Stimulated activated CD4-positive, alpha-beta T cell treated with anti-CD3 and anti-CD28 coated beads, Interleukin-12 subunit alpha, Interleukin-12 subunit beta, amount 100 ng/mL, for 24 hours (primary cell): ENCODE results near the gene CKS2.

Experiments used
- DNase-seq, 2 experiments: peaks; one replicate each; pipeline ENCODE4 v3.0.0-alpha.2; 2020; ENCODE audit warnings: low read depth in 2 of 2

The CKS2 gene

DNA sequence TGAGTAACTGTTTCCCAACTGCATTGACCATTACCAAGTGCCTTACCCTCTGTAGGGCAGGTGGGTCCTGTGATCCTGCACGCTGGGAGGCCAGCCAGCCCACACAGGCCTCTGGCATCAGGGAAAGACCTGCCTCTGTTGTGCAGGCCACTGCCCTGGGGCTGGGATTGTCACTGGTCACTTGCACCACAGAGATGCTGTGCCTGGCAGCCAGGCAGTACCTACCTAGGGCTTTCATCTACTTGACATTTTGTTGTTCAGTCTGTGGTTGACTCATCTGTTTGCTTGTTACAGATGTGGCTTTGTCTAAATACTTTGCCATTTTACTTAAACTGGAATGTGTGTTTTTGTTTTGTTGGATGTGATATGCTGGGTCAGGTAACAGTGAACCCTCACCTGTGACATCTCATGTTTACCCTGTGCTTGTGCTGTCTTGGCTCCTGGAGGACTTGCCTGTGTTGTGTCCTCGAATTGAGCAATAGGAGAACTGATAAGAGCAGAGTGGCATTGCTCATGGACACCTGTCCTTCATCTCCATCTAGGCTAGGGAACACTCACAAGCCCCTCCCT lies 40.1 kb downstream of the CKS2 start:
- DNase-seq: no peak

DNA sequence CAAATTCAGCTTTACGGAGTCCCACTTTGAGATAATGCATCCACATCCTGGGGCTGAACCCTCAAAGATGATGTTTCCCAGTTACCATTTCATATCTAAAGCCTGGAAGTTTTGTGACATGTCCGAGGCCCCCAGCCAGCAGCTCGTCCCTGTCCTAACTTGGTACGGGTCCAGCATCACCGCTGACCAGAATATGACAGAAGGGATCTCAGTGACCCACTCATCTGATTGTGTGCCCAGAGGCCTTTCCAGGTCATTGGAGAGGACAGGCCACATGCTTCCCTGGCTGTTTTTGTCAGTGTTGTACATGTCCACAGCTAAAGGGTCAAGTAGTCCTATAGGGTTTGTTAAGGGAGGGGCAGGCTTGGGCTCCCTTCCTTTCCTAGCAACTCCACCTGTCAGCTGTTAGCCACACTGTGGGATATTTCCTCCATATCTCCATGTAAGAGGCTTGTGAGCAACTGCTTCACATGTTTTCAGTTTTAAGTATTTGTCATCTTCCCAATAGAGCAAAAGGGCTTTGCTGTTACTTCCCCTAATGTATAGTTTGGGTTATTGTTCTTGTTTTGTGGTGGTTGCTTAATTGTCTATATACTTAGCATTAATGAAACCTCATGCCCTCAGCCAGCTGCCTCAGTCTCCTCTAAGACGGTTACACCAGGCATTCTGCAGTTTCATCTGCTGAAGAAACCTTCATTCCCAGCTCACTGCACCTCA lies 40.7 kb downstream of the CKS2 start:
- DNase-seq: no peak

DNA sequence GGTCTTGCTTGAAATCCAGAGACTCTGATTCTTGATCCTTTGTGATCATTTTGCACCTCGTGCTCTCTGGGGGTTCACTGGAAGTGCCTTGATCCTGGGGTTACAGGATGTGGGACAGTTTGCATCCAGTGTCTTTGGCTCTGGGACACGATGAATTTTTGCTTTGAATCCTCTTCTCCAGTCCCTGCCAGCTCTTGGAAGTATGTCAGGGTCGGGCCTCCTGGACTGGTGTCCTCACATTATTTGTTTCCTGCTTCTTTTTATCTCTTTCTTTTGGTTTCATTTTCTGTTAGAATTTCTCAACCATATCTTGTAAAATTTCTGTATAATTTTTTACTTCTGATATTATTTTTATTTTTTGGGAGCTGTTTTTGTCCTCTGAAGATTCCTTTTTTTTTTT lies 41.5 kb downstream of the CKS2 start:
- DNase-seq: no peak

DNA sequence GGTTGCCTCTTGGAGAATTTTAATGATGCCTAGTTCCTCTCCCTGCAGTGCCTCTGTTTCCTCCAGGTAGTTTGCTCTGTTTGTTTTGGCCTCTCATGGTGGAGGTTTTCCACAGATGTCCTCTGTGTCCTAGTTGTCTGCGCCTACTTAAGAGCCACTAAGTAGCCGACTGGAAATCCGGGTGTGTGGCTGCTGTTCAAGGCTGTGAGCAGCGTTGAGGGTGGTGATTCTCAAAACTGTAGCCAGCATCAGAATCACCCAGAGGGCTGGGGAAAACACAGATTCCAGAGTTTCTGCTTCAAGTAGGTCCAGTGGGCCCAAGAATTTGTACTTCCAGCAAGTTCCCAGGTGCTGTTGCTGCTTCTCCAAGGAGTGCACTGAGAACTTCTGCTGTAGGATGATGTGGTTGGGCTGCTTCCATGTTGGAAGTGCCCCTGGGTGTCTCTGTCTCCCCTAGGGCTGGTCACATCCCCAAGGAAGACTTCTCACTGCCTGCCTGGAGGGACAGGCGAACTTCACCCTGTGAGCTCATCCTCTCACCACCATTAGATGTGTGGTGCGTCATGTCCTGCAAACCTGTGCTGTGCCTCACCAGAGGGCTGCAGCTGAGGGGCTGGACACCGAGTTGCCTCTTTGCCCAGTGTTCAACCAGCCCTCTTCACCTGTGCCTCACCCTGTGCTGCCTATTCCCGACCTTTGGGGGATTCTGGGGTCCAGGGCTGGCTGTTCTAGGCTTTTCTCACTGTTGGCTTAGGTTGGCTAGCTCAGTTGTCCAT lies 42.1 kb downstream of the CKS2 start:
- DNase-seq: no peak

DNA sequence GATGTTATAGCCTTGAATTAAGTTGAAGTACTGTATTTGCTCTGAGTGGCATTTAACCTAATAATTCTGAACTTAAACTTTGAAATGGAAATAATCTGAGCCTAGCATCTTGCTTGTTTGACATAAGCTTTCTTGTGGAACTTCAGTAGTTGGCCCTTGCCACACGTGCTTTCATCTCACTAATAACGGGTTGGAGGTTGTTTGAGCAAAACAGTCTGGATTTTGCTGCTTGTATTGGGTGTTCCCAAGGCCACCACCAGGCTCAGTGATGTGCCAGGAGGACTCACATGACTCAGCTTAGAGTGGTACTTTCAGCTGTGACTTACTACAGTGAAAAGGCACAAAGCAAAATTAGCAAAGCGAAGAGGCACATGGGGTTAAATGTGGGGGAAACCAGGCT lies 43.0 kb downstream of the CKS2 start:
- no peak for DNase-seq

DNA sequence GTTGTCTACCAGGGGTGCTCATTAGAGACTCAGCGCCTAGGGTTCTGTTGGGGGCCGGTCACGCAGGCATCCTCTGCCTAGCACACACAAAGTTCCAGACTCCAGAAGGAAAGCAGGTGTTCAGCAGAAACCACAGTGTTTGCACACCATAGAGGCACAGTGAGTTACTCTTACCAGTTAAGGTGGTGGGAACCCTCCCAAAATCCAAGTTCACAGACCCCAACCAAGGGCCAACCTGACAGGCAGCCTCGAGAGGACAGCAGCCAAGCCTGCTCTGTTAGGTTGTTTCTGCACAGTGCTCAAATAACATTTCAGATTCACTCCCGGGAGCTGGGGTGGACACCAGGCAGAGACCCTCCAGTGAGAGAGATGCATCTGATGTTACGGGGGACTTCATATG lies 43.5 kb downstream of the CKS2 start:
- no peak for DNase-seq

DNA sequence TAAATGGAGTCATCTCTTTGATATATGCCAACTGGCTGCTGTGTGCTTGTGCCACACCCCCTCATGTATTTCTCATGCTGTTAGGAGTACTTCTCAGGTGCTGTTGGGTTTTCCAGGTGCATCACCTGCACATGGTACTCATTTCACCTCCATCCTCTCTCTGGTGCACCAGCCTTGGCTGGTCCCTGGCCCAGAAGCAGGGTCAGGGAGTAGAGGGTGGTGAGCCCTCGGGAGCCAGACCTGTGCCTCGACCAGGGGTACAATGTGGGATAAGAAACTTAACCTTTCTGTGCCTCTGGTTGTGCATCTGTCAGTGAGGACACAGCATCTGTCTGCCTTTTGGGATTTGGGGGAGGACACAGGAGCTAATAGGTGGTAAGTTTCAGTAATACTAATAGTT lies 45.8 kb downstream of the CKS2 start:
- no peak for DNase-seq

DNA sequence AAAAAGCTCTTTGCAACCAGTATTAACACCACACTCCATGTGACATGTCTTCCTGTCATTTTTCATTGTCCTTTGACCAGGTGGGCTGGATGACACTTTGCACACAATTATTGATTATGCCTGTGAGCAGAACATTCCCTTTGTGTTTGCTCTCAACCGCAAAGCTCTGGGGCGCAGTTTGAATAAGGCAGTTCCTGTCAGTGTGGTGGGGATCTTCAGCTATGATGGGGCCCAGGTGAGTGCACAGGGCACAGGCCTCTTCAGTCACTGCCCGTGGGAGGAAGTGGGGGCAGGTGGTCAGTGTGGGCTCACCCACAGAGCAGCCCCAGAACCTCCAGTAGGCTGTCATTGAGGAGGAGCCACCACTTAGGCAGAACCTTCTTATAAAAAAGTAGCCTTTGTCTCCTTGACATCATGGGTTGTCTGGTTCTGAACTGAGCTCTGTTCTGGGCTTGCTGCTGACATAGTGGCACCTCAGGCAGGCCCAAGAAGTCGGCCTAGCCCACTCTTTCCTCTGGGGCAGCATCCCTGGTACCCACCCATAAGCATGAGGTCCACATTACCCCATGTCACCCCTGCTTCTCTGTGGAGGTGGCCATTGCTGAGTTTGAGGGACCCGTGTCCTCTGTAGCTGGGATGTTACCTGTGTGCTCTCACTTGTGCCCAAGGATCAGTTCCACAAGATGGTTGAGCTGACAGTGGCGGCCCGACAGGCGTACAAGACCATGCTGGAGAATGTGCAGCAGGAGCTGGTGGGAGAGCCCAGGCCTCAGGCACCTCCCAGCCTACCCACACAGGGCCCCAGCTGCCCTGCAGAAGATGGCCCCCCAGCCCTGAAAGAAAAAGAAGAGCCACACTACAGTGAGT lies 46.6 kb downstream of the CKS2 start:
- no peak for DNase-seq

DNA sequence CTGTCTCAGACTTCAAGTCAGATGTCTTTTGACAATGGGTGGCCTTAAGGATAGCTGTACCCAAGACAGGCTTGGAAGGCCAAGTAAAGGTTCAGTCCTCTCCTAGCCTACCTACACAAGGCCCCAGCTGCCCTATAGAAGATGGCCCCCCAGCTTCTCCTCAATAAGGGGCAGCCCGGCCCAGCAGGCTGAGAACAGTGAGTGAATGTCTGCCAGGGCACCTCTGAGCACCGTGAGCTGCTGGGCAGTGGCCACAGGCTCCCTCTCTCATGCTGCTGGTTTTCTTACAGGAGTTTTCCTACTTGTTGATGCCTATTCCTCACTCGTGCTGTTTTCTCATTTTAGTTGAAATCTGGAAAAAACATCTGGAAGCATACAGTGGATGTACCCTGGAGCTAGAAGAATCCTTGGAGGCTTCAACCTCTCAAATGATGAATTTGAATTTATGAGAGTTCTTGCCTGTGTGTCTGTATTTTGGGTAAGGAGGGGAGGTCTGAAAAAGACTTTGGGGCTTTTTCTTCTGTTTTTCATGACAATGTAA lies 47.5 kb downstream of the CKS2 start:
- no peak for DNase-seq

DNA sequence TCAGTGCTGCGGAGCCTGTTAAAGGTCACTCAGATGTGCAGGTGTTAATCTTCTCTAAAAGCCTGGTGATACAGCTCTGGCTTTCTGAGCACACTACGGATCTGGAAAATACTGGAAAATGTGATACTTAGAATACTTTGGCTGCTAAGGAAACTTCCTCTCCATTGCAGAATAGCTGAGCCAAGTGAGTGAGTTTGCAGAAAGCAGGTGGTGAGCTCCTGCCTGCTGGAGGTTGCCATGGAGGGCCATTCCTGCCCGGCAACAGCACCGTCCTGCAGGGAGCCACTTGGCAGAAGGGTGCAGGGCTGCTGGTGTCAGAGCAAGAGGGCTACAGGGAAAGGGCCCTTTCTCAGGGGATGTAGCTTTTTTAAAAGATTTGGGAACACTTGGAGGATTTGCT lies 48.0 kb downstream of the CKS2 start:
- DNase-seq: no peak

DNA sequence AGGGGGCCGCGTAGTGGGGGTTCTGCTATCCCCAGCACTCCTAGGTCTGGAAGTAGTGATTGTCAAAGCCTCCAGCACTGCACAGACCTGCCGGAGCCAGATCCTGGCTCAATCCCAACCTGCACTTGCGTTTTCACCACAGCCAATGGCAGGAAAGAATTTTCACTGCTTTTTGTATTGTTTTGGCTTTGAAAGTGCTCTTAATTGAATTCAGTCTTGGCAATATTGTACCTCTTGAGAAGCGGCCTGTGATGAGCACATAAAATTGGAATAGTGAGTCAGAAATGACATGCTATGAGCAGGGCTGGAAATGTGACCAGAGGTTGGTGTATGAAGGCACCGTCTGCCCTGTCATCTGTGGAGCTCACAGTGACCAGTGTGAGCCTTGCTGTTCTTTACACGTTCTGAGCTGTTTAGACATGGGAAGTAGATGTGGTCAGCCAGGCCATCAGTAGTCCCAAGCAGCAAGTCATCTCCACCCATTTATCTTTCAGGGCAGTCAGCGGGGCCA lies 48.8 kb downstream of the CKS2 start:
- DNase-seq: no peak

DNA sequence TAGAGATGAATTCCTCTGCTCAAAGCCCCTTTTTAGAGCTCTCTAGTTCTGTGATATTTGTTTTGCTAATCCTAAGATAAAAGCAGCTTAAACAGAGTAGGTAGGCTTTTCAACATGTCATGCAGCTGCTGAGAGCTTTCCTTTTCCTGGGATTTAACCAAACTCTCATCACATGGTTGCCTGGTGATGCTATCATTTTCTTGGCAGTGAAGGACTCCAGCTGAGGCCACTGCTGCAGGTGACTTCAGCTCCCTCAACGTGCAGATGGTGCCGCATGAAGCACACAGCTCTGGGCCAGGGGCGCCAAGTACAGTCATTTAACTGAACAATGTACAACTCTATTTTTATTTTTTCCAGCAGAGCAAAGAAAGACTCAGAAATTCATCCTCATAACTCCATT lies 49.5 kb downstream of the CKS2 start:
- DNase-seq: no peak

DNA sequence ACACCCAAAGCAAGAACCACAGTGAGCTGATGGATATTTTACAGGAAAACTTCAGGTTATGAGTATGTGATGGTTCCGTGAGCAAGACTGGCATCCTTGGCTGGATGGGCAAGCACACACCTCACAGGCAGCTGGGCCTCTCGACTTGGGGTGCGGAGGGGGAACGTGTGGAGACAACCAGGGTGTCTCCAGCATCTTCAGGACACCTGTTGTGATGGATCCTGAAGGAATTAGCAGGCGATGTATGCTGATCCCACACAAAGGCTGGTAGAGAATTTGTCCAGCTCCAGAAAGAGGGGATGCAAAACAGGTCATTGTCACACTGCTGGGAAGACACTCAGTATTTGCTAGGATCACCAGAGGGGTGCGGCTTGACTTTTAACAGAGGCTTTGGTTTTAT lies 50.0 kb downstream of the CKS2 start:
- DNase-seq: no peak

DNA sequence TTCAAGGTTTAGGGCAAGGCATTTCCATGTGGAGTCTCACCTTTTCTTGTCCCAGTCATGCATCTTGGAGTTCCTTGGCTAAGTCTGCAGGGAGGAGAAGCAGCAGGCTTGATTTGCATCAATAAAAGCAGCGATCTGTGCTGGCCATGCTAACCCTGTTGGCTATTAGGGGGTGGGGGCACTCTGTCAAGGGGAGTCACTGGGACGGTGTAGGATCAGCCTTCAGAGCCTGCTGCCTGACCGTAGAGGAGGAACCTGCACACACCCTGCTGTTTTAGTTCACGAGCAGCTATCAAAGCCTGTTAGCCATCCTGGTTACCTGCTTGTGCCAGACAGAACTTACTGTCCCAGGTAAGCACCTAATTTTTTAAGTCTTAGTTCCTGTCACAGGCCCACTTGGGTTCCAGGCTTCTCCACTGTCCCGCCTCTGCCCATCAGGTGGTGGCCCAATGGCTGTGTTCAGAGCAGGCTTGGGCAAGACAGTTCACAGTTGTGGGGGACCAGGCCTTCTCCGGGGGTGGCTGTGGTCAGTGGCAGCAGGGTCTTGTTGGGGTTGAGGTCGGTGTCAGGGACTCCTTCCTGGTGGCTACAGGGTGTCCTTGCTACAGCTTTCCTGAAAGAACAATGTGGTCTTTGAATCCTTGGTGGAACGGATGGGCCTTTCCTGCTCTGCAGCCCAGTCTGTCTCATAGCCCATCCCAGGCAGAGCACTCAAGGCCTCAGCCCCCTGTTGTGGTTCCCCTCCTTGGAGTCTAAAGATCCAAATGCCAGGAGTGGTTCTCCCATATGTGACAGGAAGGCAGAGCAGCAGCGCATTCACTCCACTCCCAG lies 51.0 kb downstream of the CKS2 start:
- no peak for DNase-seq

DNA sequence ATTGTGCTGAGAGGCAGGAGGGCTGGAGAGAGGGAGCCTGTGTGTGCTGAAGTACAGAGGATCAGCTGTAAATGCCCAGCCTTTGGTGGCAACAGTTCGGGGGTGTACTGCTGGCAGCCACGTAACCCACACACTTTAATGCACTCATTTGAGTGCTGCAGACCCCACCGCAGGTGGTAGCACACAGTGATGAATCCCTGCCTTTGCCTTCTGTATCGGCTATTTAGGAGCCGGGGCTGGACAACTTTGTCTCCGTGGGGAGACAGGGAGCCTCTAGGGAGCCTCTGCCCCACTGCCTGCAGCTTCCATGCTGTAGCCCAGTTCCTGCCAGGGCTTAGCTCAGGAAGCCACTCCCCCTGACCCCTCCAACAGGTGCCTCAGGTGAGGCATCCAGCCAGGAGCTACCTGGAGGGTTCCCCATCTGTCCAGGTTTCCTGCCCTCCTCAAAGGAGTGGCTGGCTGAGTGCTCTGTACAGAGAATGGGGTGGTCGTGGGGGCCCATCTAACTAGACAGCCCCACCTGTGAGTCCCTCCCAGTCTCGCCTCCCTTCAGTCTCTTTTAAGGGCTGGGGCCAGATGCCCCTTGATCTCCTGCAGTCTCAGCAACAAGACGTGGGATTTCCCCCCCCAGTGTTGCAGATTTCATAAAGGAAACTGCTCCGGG lies 51.8 kb downstream of the CKS2 start:
- no peak for DNase-seq

DNA sequence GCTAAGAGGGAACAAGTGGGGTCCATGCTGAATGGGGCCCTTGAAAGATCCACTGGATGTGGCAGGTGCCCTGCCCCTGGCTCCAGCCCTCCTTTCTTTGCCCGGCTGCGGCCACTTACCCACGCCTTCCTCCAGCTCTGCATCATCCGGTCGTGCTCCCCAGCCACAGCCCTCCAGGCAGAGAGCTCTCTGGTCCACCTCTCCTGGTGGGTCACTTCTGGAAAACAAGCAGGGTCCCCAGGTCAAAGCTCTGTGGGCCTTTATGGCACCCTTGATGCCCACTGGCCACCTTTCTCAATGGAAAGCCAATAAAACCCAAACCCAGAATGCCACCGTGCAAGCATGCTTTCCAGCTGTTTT lies 52.3 kb downstream of the CKS2 start:
- no peak for DNase-seq

DNA sequence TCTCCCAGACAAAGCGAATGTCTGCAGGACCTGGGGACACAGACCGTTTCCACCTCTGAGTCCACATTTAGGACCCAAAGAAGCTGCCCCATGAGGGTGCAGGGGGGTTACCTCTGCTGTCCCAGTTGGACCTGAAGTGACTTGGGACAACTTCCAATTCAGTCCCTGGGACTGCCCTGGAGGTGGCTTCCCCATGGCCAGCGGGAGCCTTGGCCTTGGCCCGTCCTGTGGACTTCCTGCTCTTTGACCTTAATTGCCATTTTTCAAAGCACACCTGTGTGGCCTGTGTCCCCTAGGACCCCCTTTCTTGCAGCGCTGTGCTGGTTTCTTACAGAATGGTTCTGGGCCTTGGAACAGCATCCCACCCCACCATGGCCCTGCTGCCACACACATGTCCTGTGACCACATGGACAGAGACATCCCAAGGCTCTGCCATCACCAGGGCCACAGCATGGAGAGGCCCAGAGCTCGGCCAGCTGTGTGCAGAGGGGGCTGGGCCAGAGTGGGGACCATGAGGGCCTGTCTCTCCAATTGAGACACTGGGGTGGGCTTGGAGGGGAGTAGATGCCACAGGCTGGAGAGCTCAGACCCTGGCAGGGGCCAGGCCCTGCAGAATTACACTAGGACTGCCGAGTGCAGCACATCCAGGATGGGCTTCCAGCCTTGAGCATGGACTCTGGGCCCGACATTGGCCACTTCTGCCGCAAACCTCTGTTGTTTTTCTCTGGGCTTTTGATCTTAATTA lies 53.1 kb downstream of the CKS2 start:
- DNase-seq: no peak

DNA sequence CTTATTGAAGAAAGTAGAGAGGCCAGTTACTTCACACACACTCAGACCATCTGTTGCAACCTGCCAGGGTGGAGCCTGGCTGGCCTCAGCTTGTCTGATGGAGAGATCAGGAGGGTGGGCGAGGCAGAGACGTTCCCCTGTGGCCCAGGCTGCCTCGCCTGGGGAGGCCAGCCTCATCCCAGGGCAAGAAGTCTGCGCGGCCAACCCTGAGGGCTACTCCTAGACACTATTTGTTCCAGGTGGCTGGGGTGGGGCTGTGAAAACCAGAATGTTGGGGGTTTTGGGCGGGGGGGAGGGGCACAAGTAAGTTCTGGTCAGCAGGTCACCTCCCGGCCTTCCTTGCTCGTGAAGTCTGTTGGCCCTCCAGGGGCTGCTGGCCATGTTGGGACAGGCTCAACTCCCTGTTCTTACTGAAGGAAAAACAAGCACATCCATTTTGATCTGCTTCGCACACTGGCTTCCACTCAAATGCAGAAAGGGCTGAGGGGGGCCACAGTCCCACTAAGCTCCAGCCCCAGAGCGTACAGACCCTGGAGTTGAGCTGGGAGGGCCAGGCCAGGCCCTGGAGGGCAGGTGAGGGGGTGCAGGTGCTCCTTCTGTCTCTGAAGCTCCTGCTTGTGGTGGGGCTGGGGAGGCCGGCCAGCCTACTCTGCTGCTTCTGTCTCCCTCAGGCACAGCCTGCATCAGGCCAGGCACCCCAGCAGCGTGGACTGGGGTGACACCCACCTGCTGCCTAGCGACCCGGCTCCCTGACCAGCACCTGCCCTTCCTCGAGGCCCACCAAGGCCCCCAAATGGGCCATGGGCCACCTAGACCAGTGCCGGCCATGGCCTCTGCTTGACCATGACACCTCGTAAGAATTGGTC lies 53.9 kb downstream of the CKS2 start:
- DNase-seq: no peak

DNA sequence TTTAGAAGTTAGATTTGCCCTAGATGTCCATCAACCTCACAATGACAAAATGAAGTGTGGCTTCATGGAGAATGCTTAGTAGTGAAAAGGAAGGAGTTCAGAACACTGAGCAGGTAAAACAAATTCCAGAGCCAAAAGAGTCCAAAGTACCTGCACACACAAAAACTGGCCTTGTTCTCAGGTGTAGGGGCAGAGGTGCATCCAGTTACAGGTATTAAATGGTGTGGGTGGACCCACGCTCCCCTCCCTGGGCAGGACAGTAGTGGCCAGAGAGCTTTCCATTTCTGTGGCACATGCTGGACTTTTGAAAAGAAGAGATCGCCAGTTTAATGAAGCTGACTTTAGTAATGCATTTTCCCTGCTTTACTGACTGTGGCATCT lies 54.5 kb downstream of the CKS2 start:
- no peak for DNase-seq
